GM18498 (cell line): ENCODE measurements around the gene ATP13A3.
A peak's percentile ranks its signal among the peaks of the same experiment; 100 is the strongest.

ENCODE experiments used
- ATAC-seq: cut with Tn5 transposase; IDR thresholded peaks from one replicate; pipeline ENCODE4 v1.9.1; 2021; ENCODE audit warnings: mild to moderate bottlenecking, moderate library complexity; ENCODE audit not compliant: unreplicated experiment

The ATP13A3 gene

DNA sequence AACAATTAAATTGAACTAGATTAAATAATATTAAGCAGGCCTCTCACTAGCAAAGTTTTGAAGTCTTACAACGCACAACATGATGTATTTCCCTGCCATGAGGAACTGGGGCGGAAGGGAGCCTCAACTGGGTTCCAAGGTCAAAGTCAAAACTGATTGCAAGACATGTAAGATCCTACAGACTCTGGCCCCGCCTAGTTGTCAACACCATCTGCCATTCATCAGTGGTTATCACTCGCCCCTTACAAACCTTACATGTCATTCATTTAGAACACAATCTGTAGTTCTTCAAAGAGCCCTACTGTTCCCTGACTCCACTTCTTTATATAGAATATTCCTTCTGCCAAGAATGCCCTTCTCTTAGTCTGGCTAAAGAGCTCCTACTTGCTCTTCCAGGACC is 10.0 kb downstream of the ATP13A3 start:
- no peak for ATAC-seq

DNA sequence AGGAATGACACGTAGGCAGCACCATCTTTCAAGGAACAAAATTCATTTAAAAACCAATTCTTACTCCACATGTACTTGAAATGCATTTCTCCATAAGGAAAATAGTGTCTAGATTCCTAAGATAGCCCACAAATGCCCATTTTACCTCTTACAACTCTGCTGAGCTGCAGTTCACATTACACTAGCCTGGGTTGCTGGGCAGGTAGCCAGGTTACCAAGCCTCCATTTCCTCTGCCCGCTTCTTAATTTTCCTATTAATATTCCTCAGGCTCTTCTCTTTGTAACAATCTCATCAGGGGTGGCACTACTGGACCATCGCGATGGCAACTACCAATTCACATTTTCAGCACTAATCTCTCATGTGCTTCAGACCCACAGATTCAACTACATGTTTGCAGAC is 10.8 kb downstream of the ATP13A3 start:
- no peak for ATAC-seq

DNA sequence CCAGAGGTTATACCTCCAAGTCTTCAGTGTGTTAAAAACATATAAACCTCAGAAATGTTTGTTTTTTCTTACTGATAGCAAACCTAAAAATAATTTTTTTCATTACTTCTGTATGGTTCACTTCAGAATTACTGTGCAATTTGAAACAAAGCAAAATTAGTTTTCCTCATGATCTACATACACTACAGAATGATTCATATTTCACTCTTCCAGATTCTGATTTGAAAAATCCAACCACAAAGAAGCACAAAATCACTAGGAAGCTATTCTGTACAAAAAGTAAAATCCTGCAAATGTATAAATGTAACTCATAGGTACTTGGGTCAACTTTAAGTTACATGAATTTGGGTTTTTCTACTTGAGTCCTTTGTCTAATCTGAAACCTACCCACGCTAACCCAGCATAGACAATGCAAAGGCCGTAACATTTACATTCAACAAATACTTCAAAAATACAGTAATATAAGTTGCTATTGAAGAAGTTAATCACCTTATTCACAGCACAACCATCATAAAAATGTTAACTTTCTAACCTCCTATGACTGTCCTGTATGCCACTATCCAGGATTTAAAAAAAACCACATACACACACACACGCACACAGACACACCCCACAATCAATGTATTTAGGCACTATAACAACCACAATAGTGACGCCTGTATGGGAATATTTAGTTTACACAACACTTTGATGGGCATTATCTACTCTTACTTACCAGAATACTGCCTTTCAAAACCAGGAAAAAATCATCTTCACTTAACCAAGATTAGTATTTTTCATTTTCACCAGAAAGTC is 11.5 kb downstream of the ATP13A3 start:
- ATAC-seq: no peak

DNA sequence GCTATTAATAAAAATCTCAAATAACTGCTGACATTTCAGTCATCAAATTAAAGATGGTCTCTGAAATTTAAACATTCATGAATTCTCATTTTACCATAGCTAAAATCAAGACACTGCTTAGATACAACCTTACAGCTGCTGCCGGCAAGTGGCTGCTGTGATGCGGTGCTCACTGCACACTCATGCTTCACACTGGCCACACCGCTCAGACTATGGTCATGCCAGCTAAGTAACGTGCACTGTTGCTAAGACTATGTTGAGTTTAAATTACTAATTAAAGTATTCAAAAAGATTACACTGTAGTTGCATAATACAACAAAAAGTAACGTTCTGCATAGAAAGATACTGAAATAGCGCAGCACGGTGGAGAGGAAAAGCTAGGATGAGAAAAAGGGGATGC is 12.1 kb downstream of the ATP13A3 start:
- ATAC-seq: no peak

DNA sequence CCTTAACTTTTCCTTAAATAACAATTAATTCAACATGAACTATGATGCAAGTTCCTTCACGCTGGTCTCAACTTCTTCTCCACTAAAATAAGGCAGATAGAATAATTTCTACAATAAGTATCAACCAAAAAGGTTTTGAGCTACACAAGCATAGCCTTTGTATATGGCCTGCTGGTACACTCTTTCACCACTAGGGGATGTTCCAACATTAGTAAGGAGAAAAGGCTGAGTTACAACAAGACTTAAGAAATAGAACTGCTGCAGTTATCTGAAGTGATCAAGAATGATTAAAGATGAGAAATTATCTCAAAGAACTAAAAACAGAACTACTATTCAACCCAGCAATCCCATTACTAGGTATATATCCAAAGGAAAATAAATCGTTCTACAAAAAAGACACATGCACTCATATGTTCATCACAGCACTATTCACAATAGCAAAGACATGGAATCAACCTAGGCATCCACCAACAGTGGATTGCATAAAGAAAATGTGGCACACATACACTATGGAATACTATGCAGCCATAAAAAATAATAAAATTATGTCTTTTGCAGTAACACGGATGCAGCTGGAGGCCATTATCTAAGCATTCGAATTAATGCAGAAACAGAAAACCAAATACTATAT is 14.4 kb downstream of the ATP13A3 start:
- peak; percentile 81 for ATAC-seq

DNA sequence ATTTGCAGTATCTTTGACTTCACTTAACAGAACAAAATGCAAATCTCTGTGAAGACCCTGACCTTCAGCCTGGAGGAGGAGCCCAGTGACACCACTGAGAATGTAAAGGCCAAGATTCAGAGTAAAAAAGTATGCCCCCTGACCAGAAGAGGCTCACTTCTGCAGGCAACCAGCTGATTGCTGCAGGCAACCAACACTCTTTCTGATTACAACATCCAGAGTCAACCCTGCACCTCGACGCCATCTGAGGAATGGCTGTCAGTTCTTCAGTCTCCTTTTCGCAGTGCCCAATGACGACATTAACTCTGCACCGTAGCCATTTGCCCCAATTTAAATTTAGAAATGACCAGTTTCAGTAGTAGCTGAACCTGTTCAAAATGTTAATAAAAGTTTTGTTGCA is 14.9 kb downstream of the ATP13A3 start:
- no peak for ATAC-seq

DNA sequence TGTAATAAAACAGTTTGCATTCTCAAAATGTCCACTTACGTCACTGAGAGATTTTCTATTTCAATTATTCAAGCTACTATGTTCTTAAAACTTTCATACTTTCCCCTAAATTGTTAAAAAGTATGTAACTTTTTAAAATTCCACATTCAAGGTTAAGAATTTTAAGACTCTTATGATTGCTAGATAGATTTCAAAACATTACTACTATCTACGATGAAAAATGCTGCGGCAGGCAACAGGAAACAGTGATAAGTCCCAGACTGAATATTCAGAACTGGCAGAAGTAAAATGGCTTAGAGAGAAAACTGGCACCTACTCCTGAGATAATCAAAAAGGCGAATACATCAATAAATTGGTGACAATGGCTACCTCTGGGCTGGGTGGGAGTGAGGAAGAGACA is 16.2 kb downstream of the ATP13A3 start:
- ATAC-seq: no peak

DNA sequence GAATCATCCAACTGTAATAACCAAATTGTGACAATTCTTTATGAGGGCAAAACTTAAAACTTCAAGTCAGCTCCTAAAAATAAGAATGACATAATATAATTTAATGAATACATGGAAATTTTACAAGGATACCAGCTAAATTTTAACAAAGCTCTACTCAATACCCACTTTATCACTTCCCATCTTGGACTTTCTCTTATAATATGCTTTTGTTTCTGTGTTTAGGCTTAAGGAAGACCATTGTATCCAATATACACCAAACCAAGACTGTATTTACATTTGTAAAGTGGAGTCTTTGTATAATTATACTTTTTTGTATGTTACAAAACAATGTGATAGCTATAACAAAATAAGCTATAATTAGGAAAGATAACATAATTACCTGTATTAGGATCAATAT is 16.8 kb downstream of the ATP13A3 start:
- no peak for ATAC-seq

DNA sequence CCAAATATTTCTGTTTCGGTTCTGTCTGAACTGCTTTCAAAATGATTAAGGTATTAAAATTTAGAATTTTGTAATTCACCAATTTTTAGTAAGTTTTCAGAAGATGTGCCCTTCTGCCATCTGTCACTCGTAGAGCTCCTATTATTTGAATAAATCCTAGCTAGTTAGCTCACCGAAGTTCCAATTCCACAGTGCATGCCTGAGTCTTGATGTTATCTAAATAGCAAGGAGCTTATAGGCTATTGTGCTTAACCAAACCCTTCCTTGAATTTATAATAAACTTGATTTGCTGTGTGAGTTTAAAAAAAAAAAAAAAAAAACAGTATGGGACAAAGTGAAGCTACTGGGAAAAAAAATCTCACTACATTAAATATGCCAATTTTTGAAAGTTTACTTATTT is 18.7 kb downstream of the ATP13A3 start:
- ATAC-seq: no peak

DNA sequence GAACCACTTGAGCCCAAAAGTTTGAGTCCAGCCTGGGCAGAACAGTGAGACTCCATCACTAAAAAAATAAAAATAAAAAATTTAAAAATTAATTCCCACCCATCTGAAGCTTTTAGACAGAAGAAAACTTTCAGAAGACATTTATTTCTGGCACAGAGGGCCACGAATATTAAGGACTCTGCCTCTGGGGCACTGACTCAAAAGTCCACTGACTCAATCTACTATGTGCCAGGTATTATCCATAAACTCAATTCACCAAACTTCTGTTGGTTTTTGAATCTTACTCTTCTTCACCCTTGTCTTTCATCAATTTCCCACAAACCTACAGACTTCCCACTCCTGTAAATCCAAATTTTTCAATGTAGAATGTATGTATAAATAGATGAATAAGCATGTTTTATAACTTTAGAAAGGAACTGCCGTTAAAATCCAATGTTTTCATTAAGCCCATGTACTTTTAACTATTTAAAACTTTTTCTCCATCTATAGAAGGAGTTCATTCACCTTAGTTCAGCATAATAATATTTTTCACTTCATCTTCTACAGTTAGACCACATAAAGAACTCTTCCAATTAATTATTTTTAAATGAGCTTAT is 19.9 kb downstream of the ATP13A3 start:
- ATAC-seq: no peak

DNA sequence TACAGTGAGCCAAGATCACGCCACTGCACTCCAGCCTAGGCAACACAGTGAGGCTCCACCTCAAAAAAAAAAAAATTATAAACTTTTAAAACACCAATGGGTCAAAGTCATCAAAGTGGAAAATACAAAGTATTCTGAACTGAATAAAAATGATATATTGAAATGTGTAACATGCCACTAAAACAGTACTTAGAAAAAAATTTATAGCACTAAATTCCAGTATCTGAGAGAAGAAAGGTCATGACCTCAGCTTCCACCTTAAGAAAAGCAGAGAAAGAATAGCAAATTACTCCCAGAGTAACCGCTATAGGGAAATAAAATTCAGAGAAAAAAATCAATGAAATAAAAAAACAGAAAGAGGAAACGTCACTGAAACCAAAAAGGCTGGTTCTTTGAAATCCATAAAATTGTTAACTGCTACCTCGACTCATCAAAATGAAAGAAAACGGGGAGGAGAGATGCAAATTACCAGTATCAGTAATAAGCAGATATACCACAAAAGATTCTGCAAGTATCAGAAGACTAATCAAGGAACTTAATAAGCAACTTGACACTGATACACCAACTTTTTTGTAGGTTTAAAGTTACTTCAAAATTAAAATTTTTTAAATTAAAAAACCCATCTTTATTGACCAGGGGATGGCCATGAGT is 20.8 kb downstream of the ATP13A3 start:
- peak; percentile 74 for ATAC-seq

DNA sequence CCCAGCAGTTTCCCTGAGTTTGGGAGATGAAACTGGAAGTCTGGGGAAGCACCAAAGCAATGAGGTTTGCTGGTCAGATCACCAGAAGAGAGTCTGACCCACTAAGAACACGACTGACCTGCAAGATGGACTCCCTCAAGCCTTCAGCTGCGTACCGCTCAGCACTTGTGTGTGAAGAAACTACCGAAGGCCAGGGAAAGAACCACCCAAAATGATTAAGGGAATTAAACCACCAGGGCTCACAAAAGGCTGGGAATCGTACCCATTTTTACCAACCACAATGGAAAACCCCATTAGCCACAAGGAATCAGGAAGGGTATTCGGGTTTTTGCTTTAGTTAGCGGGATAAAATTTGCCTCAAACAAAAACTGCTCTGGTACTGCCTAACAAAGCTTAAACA is 21.6 kb downstream of the ATP13A3 start:
- ATAC-seq: no peak

DNA sequence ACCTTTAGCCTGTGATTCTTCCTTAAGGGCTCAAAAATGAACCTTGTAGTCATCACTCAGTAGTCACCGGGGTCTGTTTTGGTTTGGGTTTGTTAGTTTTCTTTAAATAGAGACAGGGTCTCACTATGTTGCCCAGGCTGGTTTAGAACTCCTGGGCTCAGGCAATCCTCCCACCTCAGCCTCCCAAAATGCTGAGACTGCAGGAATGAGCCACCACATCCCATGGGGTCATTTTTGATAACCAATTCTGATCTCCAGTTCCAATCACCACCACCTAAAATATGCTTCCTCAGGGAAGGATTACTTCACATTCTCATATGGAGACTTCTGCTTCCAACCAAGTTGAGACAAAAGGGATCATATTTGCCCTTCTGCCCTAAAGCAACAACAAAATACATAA is 22.1 kb downstream of the ATP13A3 start:
- no peak for ATAC-seq

DNA sequence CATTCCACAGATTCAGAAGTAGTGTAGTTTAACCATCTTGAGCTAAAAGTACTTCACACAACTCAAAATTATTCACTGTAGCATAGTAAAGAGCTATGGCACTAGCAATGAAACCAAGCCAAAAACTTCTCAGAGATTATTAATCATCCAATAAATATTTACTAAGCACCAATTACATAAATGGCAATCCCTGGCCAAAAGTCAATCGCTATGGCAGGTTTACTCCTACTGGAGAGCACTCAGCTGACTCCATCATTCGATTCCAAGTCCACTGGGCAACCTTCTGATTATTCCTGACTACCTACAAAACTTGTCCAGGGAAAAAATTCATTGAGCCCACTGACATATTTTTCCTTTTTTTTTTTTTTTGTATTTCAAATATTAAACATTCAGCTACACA is 23.9 kb downstream of the ATP13A3 start:
- ATAC-seq: no peak

DNA sequence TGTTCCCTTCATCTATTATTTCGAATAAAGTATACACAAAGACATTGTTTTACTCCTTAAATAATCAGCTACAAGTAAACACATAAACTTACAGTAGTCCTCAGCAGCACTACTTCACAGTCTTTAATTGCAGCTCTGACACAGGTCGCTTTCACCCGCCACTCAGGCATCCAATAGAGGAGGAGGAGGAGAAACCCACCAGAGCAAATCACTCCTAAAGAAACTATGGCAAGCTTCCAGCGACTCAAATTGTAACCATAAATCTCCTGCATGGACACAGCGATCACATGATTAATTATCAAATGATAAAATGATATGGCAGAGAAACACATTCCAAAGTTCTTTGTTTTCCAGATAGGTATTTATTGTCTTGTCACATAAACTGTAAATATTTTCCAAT is 26.2 kb downstream of the ATP13A3 start:
- no peak for ATAC-seq

DNA sequence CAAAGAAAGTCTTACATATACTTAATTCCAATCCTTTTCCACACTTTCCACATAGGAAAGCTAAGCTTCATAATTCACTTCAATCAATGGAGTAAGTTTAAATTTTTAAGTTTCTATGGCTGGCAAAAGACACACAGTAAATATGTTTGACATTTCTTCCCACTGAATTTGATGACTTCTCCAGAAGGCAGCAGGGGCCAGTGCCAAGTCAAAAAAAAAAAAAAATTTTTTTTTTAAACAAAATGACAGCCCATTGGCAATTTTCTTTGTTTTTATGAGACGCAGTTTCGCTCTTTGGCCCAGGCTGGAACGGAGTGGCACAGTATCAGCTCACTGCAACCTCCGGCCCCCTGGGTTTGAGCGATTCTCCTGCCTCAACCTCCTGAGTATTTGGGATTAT is 28.7 kb downstream of the ATP13A3 start:
- no peak for ATAC-seq

DNA sequence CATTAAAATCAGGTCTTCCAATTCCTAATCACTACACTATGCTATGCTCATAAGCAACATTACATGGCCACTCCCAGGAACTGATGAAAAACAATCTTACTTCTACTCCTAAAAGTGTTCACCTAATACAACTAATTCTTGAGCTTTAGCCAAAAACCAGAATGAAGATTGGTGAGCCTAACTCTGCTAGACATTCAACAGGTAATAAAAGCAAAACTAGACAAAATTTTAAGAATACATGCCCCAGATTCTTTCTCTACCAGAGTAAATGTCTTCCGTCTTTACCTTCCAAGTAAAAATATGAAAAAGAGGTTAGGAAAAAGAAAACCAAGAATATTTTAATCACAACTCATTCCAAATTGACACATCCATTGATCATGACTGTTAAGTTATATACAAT is 31.3 kb downstream of the ATP13A3 start:
- no peak for ATAC-seq

DNA sequence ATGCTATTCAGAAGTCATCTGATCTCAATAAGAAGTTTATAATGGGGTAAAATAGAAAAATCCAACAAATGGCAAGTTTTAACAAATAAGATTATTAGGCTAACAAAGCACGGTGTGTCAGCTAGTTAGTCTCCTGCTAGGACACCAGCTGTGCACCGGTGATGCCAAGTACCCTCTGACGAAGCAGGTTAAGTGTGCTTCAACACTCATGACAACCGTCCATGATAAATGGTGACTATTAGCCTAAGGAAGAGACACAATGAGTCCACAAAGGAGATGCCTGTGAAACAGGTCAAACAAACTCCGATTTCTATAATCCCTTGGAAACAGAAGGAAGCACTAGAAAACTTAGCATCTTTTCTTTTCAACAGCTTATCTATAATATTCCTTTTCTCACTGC is 36.5 kb downstream of the ATP13A3 start:
- ATAC-seq: no peak

DNA sequence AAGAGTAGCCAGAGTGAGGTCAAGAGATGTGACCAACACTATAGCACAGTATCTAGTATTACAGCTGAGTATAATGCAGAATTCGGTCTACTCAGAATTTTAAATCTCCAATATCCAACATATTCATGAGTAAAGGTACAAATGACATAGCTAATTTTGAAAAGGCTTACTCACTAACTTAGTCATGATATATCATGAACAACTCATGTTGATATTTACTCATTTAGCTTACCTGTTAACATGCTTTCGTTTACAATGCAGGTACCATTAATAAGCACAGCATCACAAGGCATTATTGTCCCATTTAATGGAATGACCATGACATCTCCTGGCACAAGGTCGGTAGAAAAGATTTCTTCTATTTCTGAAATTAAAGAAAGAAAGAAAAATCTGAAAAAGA is 36.9 kb downstream of the ATP13A3 start:
- no peak for ATAC-seq

DNA sequence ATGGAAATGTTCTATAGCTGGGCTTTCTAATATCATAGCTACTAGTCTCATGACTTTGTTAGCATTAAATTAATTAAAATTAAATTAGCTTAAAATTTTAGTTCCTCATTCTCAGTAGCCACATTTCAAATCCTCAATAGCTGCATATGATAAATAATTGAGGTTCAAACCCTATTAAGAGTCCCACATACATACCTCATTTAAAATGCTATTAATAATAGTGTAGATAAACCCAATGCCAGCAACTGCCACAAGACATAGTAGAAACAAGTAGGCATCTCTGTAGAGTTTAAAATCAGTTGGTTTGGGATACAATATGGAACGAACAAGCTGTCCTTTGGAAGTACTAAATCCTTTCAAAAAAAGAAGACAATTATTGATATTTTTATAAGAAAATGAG is 39.1 kb downstream of the ATP13A3 start:
- ATAC-seq: no peak

DNA sequence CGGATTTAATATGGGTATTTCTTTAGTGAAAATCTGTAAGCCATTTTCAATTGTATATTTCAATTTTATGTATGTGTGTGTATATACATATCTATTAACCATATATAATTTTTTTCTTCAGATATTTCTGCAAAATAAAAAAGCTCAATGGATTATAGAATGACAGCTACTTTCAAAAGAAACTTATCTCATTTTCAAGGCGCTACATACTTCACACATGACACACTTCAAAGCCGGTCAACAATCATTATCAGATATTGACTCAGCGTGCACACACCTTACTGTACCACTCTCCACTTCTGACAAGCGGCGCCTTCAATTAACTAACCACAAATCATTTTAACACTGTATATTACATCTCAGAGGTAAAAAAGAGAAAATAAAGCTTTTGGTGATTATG is 39.6 kb downstream of the ATP13A3 start:
- no peak for ATAC-seq

DNA sequence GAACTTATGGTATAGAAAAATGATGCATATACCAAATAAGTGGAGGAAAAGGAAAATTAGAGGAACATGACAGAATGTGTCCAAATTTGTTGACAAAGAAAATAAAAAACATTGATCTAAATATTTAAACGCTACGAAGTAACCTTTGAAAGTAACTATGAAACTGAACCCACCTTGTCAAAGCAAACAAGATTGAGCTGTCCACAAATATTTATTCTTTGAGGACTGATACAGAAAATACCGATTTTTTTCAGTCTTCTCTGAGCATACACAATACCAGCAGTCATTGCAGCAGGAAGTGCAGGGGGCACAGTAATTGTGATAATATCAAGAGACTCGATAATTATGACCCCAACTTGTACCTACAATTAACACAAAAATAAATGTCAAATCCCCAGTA is 40.0 kb downstream of the ATP13A3 start:
- no peak for ATAC-seq
